Limb (tissue), 2 donors: Measurements from ENCODE around the gene DIS3L2.
A peak's percentile ranks its signal among the peaks of the same experiment; 100 is the strongest.

Source experiments
- DNase-seq, 2 donors: peaks; one replicate each; pipeline ENCODE4 v3.0.0-alpha.2; 2016; ENCODE audit errors: extremely low spot score in 2 of 2

DIS3L2 gene, protein sequence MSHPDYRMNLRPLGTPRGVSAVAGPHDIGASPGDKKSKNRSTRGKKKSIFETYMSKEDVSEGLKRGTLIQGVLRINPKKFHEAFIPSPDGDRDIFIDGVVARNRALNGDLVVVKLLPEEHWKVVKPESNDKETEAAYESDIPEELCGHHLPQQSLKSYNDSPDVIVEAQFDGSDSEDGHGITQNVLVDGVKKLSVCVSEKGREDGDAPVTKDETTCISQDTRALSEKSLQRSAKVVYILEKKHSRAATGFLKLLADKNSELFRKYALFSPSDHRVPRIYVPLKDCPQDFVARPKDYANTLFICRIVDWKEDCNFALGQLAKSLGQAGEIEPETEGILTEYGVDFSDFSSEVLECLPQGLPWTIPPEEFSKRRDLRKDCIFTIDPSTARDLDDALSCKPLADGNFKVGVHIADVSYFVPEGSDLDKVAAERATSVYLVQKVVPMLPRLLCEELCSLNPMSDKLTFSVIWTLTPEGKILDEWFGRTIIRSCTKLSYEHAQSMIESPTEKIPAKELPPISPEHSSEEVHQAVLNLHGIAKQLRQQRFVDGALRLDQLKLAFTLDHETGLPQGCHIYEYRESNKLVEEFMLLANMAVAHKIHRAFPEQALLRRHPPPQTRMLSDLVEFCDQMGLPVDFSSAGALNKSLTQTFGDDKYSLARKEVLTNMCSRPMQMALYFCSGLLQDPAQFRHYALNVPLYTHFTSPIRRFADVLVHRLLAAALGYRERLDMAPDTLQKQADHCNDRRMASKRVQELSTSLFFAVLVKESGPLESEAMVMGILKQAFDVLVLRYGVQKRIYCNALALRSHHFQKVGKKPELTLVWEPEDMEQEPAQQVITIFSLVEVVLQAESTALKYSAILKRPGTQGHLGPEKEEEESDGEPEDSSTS

DNA sequence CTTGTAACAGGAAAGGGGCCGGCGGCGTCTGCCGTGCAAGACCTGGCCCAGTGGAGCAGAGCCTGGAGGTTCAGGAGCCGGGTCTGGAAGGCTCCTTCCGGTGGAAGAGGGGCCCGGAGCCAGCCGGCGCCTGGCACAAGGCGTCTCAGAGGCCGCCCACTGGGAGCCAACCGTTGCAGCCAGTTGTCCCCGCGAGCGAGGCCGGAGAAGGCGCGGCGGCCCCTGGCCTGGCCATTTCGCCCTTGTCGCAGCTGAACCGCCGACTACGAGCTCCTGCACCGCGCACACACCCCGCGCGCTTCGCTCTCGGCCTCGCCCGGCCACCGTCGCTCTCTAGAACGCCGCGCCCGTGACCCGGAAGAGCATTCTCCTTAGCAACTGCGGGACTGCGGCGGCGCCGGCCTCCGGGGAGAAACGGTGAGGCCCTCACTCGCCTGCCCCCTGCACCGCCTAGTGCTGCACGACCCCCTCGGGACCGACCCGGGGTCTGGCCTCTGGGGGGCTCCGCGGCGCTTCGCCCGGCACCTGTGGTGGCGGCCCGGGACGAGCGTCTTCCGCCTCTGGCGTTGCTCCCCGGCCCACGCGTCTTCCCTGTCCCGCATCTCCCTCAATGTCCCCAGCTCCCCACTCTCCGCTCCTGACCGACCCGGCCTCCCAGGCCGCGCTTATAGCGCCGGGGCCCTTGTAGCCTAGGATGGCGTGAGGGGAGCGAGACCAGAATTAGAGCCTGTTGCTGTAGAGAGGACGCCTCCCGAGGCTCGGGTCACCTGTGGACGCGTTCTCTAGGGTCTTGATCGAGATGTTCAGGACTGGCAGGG lies at the start of gene DIS3L2:
TSS of gene DIS3L2 (plus strand) at position 365 of the 818 bp plus-strand sequence. CDS start 53,215 bp downstream, outside the sequence.
- DNase-seq: peak; percentile 89 to 90

DNA sequence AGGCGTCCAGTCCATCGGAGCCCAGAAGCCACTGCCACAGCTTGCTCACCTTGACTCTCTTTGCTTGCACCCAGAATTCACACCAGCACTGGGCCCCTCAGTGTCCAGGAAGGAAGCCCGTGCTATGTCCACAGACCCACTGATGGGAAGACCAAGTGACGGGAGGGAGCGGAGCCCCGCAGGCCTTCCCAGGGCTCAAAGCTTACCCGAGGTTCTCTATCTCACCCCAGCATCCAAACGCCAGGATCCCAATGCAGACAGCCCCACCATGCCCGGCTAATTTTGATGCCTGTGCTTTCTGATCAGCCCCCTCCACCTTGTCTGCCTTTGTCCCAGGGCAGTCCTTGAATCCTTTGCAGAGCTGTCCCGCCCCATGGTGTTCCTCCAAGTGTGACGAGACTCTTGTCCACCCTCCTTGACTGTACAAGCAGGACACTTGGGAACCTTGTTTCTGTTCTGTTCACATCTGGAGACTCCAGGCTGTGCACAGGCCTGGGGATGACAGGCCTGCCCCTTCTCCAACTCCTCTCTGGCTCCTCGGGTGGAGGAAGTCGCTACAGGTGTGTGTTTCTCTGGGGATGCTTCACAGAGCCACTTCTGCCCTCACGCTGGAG lies 47.3 kb upstream of the DIS3L2 start:
- no peak for DNase-seq

GRCh38 chr2:231917280-231918066 lies 44.0 kb upstream of the DIS3L2 start:
- no peak for DNase-seq

GRCh38 chr2:231918501-231919330 lies 42.8 kb upstream of the DIS3L2 start:
- no peak for DNase-seq

- no peak for DNase-seq
Observed at GRCh38 chr2:231919341-231920035, 42.0 kb upstream of the DIS3L2 start.

GRCh38 chr2:231920366-231920765 lies 41.1 kb upstream of the DIS3L2 start:
- no peak for DNase-seq

GRCh38 chr2:231920795-231921194 lies 40.7 kb upstream of the DIS3L2 start:
- no peak for DNase-seq

- no peak for DNase-seq
Observed at GRCh38 chr2:231922311-231923009, 39.1 kb upstream of the DIS3L2 start.

- DNase-seq: no peak
Observed at GRCh38 chr2:231923010-231923344, 38.5 kb upstream of the DIS3L2 start.

- DNase-seq: no peak
Observed at GRCh38 chr2:231923951-231924888, 37.3 kb upstream of the DIS3L2 start.

GRCh38 chr2:231924889-231925275 lies 36.6 kb upstream of the DIS3L2 start:
- no peak for DNase-seq

DNA sequence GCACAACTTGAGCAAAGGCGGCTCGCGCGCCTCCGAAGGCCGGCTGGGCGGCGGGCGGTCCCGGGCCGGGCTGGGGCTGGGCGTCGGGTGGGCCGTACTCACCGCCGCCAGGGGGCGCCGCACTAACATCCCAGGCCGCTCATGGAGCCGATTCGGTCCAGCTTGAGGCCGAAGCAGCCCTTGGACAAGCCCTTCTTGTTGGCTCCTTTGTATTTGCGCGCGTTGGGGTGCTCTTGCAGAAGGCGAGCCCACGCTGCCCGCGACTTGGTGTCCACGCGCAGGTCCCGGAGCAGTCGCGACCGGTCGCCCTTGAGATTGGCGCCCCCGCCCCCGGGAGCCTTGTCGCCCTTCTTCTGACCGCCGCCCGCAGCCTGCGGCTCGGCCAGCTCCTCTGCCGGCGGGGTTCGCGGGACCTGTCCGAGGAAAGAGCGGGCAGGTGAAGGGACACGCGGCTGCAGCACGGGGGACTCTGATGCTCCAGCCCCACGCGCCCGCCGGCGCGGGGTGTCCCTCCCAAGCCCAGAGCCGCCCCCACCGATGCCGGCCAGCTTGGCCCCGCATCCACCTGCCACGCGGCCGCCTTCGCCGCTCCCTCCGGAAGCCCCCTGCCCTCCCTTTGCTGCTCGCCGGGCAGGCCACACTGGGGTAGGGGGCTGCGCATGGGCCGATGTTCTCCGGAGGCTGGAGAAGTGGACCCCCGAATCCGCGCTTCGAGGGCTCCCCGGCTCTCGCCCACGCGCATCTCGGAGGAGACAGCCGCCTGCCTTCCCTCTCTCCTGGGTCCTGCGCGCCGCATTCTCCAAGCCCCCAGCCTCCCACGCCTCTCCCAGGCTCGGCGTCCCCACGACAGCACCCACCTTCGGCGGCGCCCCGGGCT lies 36.0 kb upstream of the DIS3L2 start:
- DNase-seq: peak; percentile 77 to 92

DNA sequence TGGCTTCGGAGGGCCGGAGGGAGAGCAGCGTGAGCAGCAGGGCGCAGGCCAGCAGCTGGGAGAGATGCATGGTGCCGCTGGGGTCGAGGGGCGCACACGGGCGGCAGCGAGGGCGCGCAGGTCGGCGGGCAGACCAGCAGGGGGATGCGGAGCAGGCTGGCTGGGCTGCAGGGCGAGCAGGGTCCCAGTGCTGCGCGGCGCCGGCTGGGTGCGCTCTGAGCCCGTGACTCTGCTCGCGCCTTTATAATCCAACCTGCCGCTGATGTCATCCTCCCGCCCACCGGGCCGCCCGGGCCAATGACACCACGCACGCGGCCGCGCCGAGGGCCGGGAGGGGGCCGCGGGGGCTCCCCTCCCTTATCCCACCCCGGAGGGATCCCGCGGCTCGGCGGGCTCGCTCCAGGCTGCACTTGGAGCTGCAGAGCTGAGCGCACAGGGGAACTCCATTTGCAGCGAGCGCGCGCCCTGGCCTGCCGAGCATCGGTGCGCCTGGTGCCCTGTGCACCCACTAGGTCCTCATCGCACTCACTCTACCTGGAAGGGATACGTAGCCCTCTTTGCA lies 35.3 kb upstream of the DIS3L2 start, which contains the start of gene NPPC:
TSS of gene NPPC (minus strand) at position 217 of the 562 bp plus-strand sequence. CDS start at position 70, 147 bp downstream.
- DNase-seq: peak; percentile 82 to 86

GRCh38 chr2:231926761-231927565 lies 34.5 kb upstream of the DIS3L2 start:
- DNase-seq: peak in 1 of 2 donors; percentile 66

- no peak for DNase-seq
Observed at GRCh38 chr2:231927566-231927890, 34.0 kb upstream of the DIS3L2 start.
